SK-N-DZ (cell line): ENCODE results near the gene HSPB6.

ENCODE experiments used
- DNase-seq: peaks from one replicate; pipeline ENCODE4 v3.0.0-alpha.2; 2015; ENCODE audit warnings: low spot score

Gene HSPB6

DNA sequence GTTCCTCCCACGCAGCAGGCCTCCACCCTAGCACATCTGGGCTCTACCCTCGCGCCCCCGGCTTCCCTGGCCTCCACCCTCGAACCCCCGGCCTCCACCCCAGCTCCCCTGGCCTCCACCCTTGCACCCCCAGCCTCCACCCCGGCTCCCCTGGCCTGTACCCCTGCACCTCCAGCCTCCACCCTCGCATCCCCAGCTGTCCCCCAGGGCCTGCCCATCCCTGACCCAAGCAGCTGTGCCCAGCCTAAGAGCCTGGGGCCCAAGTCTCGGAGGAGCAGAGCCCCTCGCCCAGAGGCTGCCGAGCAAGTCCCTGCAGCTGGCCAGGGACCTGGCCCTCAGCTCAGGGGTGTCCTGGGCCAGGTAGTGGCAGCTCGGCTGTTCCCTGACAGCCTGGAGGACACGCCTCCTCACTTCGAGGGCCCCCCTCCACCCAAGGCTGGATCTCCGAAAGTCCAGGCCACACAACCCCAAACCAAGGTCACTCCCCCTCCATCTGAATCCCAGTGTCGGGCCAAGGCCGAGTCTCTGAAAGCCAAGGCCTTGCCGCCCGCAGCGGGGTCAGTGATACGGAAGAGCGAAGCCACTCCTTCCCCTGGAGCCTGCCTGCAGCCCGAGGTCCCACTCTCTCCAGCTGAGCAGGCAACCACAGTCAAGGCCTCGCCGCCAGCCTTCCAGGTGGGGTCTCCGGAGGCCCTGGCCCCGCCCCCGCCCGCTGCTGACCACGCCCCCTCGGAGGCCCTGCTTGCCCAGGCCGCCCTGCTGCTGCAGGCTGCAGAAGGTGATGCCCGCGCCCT is 10.7 kb upstream of the HSPB6 start:
- DNase-seq, result peak; percentile 51

DNA sequence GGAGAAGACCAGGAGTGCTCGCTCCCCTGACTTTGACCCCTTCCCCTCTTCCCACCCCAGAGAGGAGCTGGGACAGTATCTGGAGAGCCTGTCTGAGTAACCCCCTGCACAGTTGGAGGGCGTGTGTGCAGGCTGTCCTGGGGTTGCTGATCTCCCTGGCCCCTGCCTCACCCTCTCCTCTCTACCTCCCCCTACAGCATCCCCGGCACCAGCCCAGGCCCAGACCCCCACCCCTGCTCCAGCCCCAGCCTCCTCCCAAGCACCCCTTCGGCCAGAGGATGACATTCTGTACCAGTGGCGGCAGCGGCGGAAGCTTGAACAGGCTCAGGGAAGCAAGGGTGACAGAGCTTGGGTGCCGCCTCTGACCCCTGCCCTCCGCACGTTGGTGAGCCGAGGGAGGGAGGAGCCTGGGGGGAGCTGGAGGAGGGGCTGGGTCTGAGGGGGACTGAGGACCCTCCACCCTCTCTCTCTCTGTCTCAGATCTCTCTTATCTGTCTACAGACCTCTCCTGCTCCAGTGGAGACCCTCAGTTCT is 9.8 kb upstream of the HSPB6 start:
- DNase-seq, result no peak

DNA sequence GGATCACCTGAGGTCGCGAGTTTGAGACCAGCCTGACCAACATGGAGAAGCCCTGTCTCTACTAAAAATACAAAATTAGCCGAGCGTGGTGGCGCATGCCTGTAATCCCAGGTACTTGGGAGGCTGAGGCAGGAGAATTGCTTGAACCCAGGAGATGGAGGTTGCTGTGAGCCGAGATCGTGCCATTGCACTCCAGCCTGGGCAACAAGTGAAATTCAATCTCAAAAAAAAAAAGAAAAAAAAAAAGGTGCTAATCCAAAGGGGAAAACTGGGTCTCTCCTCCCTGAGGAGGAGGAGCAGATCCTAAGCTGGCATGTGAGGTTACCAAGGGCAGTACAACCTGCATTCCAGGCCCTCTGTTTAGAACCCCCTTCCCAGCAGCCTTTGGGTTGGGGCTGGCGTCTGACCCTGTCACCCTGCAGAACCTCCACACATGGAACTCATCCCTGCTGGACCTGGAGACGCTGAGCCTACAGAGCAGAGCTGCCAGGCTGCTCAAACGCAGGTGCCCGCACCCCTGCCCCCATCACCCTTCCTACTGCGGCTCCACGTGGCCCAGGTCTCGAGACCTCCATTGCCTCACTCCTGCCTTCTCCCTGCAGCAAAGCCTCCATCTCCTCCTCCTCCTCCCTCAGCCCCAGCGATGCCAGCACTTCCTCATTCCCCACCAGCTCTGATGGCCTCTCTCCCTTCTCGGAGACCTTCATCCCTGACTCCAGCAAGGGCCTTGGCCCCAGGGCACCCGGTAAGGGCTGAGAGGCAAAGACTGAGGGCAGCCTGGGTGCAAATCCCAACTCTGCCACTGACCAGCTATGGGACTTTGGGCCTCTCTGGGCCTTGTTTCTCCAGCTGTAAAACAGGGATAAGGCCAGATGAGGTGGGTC is 7.8 kb upstream of the HSPB6 start:
- DNase-seq, result no peak

DNA sequence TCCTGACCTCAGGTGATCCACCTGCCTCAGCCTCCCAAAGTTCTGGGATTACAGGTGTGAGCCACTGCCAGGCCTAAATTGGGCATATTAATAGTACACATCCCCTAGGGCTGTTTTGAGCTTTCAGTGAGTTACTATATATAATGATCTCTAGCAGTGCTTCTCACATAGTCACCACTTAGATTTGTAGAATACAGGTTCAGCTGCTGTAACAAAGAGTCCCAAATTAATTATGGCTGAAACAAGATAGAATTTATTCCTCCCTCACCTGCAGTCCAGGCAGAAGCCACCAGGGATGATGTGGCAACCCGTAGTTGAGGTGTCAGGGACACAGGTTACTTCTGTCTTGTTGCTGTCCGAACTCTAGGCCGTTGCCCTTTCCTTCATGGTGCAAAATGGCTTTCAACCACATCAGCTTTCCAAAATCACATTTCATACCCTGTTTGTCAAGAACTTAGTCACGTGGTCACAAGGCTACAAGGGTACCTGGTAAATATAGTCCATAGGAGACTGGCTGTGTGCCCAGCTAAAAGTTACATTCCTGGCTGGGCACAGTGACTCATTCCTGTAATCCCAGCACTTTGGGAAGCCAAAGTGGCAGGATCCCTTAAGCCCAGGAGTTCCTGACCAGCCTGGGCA is 4.0 kb upstream of the HSPB6 start:
- DNase-seq, result no peak

DNA sequence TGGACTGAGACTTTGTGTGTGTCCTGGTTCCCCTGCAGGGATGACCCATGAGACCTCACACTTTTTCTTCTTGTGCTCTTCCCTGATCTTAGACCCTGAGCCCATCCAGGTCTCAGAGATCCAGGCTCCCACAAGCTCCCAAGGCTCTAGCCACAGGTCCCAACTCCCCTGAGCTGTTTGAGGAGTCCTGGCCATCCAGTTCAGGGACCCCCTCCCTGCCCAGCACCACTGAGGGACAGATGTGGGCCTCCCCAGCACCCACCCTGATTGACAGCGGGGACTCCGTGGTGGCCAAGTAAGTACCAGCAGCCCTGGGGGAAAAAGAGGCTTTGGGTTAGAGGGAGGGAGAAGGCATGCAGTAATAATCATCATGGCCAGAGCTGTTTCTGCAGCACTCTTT is 2.9 kb upstream of the HSPB6 start:
- no peak for DNase-seq

DNA sequence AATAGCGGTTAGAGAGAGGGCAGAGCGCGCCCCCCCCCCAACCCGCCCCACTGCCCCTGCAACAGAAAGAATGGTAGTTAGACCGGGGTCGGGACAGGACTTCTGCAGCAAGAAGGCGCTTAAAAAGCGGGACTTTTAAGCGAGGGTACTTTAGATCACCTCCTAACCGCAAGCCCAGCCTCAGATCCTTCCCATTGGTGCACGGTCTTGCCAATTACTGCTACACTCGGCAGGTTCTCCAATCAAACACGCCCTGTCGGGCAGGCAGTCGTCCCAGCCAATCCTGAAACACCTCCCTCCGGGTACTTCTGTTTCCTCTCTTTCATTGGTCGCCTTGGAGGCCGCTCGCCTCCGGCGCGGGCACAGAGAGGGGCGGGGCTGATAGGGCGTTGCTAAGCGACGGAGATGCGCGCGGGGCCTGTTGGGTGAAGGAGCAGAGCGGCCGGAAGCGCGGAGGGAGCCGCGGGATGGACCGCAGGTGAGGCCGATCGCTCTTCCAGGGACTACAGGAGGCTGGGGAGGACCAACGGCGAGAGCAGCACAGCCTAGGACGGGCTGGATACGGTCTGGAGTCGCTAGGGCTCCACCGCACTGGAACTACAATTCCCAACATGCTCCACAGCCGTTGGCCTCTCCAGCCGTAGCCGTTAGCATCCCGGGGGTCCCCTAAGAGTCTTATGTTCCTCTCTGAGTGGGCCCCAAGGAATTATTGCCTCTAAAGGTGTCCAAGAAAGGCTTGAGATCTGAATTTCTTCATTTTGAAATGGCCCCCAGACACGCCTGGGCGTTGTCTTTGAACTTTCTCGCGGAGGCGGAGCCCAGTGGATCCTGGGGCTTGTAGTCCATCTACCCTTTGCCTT is 1.1 kb upstream of the HSPB6 start, which contains the start of gene PROSER3:
TSS of gene PROSER3 (plus strand) at position 428 of the 860 bp plus-strand sequence. CDS start at position 468, 40 bp downstream.
- peak; percentile 99 for DNase-seq

DNA sequence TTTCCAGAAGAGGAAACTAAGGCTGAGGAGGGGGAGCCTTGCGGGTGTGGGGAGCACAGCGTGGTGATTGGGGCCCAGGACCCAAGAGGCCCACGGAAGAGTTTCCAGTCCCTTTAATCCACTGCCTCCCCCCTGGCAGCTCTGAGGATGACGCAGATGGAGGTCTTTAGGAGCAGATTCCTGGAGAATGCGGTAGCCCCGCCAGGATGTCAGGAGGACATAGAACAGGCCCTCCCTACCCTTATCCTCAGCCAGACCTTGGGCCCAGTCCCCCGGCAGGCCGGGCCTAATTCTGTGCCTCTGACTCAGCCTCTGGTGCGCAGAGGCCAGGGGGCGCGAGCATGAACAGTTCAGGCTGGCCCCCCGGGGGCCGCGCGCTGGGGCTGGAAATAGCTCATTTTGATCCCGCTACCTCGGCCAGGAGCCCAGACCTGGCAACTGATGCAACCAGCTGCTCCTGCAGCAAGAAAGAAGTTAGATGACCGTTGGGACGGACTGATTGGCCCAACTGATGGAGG is 461 bp upstream of the HSPB6 start:
- no peak for DNase-seq

DNA sequence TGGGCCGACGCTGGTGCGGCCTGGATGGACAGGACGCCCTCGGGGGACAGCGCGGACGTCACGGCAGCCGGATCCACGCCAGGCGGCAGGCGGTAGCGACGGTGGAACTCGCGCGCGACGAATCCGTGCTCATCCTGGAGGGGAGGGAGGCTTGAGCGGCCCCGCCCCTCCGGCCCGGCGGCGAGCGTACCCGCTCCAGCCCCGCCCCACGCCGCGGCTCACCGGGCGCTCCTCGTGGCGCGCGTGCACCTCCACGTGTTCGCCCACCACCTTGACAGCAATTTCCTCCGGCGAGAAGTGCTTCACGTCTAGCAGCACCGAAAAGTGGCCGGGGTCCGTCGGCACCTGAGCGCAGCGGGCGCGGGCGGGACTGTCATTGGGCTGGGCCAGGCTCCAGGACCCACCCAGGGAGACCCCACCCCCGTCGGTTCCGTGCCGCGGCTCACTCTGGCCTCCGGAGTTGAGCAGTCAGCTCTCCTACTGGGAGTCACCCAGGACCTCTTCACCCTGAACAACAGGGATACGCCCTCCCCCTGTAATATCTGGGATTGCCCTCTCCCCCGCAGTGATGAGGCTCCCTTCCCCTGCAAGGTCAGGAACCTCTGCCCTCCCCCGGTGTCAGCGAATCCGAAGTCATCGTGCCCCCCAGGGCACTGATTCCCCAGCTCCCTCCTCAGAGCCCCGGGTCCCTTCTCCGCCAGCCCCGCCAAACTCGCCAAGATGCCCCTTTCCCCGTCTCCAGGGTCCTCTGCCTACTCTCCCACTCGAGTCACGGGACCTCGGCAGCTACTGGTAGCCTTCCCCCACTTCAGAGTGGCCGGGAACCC is 1.1 kb downstream of the HSPB6 start:
- no peak for DNase-seq

DNA sequence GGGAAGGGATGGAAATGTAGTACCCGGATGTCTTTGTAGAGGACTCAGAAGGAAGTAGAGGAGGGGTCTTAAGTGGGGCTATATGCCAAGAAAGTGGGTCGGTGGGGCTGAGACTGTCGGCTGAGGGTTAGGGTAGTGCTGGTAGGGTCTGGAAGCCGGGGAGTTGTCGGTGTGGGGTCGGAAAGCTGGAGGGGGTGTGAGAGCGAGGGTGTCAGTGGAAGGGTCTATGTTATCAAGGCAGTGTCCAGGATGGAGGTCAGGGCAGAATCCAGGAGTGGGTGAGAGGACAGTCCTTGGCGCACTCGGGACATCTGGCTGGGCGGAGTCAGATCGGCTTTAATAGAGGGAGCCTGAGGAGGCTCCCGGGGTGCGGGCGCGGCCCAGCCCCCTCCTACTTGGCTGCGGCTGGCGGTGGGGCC is 1.7 kb downstream of the HSPB6 start:
- DNase-seq, result no peak

DNA sequence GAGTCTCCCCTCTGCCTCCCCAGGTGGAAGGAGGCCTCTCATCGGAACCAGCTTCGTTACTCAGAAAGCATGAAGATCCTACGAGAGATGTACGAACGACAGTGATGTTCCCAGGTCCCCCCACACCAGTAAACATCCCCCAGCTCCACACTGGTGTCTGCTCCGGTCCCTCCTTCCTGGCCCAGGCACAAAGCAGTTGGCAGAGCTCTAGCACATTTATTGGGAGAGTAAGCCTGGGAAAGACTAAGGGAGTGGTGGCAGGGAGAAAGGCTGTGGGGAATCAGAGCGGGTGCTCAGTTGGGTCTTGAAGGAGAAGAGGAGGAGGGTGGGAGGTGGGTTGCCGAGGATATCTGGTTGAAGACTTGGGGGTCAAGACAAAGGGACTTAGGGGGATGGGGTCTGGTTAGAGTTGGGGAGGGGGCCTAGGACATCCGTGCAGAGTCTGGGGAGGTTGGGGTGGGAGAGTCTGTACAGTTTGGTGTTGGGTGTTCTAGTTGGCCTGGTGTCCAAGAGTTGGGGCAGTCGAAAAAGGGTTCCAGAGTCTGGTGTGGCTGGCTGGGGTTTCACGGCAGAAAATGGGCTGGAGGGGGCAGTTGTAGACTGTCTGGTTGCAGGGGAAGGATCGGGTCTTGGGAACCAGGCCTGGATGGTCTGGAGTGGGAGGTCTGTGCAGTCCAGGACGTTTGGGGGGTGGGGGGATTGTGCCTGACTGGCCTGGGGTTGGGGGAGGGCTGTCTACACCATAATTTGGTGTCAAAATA is 2.3 kb downstream of the HSPB6 start:
- DNase-seq, result no peak

DNA sequence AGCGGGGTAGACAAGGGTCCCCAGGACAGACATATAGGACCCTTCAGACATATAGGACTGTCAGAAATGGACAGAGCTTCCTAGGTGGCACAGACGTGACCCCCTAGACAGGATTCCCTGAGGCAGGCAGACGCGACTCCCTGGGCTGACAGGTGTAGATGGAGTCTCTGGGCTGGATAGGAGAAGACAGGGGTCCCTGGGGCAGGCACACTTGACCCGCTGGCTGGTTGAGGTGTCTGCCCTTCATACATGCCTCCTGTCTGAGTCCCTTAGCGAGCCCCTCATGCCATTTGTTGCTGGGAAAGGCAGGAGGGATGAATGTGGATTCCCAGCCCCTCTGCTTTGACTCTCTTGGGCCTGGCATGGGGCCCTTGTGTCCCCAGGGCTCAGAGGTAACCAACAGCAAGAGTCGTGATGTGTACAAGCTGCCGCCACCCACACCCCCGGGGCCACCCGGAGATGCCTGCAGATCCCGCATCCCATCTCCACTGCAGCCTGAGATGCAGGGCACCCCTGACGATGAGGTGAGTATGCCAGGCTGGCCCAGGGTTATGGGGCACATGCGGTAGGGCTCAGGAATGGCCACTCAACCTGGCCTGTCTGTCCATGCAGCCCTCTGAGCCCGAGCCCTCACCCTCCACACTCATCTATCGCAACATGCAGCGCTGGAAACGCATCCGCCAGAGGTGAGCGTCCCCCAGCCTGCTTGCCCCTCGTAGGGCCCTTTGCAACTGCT is 3.0 kb downstream of the HSPB6 start:
- DNase-seq, result no peak

DNA sequence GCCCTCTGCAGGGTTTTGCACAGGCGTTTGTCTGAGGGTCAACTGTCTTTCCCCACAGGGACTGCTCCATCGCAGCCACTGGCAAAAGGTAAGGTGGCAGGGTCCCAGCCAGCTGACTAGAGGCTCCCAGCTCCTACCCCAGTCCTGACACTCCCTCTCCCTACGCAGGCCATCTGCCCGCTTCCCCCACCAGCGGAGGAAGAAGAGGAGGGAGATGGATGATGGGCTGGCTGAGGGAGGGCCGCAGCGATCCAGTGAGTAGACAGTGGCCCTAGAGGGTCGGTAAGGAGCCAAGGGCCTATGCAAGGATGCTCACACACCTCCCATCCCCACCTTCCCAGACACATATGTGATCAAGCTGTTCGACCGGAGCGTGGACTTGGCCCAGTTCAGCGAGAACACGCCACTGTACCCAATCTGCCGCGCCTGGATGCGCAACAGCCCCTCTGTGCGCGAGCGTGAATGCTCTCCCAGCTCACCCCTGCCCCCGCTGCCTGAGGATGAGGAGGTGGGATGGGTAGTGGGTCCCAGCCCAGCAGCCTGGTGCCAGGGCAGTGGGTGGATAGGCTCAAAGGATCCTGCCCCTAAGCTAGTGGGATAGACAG is 4.0 kb downstream of the HSPB6 start:
- no peak for DNase-seq

DNA sequence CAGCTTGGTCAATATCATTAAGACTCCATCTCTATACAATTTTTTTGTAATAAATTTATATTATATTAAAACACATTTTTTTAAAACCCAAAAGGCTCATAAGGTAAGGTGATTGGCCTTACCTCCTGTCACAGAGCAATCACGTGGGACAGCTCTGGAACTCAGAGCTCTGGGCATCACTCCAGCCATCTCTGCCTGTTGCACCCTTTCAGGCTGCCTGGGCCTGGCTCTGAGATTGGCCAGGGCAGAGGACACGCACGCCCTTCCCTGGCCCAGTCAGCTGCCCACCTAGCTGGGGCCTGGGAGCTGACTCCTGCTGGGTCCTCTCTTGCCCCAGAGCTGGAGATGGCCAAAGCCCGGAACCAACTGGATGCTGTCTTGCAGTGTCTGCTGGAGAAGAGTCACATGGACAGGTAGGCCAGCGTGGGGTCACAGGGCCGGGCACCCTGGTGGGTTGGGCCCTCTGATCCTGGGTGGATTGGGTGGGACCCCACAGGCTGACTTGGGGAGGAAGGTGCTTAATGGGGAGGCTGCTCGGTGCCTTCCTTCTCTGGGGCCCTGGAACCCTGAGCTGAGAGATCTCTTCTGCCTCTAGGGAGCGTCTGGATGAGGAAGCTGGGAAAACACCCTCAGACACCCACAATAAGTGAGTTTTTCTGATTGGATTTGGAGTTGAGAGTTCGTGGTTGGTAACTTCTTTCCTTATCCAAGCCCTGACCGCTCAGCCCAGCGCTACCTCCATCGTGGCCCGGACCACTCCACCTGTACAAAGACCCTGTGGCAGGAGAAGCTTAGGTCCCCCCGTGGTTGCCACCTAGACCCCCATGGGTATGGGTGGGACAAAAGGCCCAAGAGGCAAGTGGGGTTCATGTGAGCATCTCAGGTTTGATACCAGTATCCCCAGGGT is 4.7 kb downstream of the HSPB6 start:
- DNase-seq, result no peak

DNA sequence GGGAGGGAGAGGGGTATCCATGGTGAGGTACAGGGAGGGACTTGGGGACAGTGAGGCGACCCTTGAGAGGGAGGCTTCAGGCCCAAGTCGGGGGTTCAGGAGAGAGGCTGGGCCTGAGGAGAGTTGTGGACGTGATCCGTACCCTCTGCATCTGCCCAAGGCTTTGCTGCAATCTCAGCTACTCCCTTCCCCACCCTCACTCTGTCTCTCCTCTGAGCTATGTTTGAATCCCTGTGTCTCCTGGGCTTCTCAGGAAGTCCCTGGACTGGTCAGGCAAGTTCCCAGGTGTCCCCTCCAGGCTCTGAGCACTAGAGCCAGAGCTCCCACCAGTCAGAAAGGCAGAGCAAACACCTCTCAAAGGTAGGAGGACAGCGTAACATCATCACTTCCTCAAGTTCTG is 6.7 kb downstream of the HSPB6 start:
- no peak for DNase-seq

DNA sequence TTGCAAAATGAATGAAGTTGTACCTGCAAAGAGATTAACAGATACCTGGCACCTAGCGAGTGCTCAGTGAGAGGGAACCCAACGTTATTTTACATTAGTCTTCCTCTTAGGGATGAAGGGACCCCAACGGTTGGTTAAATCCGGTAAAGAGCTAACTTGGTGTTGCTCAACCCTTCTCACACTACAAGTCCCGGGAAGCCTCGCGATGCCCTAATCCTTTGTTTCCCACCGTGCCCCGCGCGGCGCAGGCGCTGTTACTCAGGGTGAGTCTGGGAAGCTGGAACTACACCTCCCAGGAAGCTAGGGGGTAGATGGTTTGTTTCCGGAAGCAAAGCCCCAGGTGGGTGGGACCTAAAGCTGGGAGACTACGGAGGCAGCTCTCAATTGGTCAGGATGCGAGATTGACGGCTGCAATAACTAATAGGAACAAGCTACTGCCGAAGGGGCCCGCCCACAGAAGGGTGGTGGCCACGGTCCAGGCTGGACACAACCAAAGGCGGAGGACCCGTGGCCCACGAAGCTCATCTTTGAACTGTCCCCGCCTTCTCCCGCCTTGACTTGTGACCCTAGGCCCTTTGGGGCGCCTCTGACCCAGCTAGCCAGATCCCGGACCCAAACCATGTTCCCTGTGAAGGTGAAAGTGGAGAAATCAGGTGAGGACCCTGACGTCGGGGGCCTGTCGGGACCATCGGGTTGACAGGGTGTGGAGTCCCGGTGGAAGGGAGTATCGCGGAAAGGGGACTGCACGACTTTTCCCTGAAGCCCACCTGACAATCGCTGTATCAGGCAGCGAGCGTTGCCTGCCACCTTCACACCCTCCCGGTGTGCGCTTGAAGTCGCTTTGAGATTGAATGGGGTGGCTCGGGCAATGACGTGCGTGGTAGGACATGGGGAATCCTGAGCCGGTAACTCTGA is 8.5 kb downstream of the HSPB6 start, which contains the start of gene LIN37:
TSS of gene LIN37 (plus strand) at position 471 of the 915 bp plus-strand sequence. CDS start at position 620, 149 bp downstream.
- DNase-seq, result peak; percentile 98

DNA sequence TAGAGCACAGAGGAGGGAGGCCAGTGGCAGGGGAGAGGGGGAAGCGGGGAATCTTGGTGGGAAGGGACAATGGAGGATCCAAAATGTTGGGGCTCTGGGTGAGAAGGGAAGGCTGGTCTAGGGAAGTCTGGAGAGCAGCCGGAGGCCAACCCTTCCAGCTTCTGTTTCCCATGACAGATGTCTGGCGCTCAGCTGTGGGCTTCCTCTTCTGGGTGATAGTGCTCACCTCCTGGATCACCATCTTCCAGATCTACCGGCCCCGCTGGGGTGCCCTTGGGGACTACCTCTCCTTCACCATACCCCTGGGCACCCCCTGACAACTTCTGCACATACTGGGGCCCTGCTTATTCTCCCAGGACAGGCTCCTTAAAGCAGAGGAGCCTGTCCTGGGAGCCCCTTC is 10.3 kb downstream of the HSPB6 start:
- no peak for DNase-seq
